D721Med (cell line): ENCODE data around the gene PREX1.

Experiments
- DNase-seq: peaks from one replicate; pipeline ENCODE4 v3.0.0; 2011; ENCODE audit warnings: low spot score; ENCODE audit not compliant: insufficient read length
- FAIRE-seq: peaks from 2 replicates; lab custom pipeline; 2011; peaks lifted over from hg19 to GRCh38; lab: Jason Lieb, UNC
- CTCF ChIP-seq: IDR thresholded peaks from 2 replicates; pipeline ENCODE4 v1.5.1; 2012; ENCODE audit warnings: mild to moderate bottlenecking, control low read depth; ENCODE audit not compliant: insufficient read depth; ENCODE audit errors: missing control alignments

PREX1 gene

DNA sequence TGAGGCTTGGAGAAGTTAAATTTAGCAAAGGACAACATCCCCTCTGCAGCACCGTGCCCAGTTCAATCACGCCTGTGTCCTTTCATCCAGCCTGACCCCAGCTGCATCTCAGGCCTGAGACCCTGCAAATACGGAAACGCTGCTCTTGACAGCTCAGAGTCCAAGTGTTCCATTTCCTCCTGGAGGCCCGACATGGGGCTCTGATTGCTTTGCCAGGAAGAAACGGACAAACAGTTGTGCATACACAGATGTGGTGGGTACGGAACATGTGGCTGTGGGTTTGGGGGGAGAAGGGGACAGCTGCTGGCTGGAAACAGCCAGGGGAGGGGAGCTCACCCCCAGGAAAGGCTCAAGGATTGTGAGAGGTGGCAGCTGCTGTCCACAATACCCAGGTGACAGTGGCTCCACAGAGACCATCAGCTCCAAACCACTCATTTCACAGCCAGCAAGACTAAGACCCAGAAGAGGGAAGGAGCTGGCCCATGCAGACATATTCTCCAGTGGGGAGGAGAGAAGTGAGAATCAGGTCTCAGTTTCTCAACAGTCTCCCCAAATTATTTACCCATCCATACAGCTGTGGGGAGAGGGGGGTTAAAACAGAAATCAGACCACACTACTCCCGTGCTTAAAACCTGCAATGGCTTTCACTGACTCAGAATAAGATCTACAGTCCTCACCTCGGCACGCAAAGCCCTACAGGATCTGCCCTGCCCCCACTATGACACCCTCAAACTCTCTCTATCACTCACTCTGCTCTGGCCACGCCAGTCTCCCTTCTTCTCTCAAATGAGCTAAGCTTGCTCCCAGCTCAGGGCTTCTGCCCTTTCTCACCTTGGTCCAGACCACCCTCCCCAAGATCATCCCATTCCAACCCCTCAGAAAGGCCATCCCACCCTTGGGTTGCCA lies 89.1 kb downstream of the PREX1 start:
- no peak for TF ChIP-seq CTCF
- no peak for FAIRE-seq
- no peak for DNase-seq

DNA sequence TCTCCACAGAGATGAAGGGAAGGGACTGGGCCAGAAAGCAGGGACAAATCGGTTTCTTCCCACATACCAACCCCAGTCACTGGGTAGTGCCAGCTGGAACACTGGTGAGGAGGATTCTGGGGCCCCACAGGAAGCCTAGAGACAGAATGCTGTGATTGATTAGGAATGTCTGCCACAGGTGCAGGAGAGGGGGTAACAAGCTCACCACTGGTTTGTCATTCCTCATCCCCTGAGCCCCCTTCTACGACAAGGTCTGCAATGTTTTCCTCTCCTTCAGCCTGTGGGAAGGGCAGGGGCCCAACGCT lies 89.8 kb downstream of the PREX1 start:
- TF ChIP-seq CTCF: no peak
- no peak for DNase-seq
- FAIRE-seq: no peak

DNA sequence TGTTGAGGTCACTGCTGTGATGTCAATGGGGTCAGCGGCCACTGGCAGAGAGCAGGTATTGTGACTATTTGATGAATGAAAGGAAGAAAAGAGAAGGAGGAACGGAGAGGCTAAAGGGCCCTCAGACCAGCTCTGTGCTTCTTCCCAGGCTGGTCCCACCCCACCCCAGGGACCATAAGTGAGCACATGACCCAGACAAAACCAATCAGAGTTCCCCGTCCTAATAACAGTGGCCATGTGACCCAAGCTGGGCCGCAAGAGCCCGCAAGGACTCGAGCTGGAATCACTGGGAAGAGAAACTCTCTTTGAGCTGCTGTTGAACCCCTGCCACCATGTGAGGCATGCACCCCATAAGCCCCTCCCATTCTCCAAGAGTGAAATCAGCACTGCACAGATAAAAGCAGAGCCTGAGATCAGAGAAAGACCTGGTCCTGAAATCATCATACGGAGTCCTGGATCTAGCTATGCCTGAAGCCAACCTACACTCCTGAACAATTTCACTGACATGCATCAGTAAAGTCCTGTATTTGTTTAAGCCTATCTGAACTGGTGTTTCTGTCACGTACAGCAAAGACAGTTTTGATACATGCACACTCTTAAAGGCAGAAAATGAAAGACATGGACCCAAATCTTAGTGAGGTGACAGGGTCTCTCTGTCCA lies 90.2 kb downstream of the PREX1 start:
- no peak for FAIRE-seq

DNA sequence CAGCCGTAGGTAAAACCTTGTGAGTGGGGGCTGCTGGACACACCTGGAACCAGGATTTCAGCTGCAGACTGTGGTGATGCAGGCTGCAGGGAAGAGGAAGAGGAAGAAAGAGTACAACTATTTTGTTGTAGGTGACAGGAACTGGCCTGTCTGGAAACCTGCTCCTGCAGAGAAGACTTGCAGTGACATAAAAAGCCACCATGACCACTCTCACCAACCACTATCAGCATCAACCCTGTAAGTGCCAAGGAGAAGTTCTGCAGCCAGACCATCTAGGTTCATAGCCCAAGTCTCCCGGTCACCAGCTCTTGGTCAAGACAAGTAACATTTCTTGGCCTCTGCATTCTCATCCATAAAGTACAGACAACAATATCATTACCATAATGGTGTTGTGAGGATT lies 91.2 kb downstream of the PREX1 start:
- DNase-seq (no peak), FAIRE-seq (no peak)
- no peak for TF ChIP-seq CTCF

More for the DNA sequence above, 90.2 kb downstream of the PREX1 start:
- DNase-seq: no peak
- no peak for TF ChIP-seq CTCF

DNA sequence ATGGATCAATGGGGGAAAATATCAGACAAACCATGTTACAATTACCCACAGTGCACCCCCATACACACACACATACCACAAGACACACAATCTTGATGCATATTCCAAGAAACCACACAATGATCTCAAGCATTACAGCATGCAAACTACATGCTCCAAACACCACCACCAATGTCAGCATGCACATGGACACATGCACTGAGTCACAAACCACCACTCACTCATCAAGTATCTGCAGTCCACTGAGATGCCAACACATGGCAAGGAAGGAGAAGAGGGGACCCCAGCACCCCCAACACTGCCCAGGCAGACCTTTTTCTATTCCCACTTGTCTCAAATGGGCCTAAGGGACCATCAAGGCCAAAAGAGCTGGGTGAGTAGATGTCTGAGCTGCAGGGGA lies 91.6 kb downstream of the PREX1 start:
- no peak for DNase-seq
- FAIRE-seq: no peak
- no peak for TF ChIP-seq CTCF

- DNase-seq (no peak), FAIRE-seq (no peak)
- no peak for TF ChIP-seq CTCF
Observed at GRCh38 chr20:48735112-48735511, 92.7 kb downstream of the PREX1 start.
